Hypothalamus (tissue), 51 donors: Measurements from ENCODE around the gene ZDHHC6.
A peak's percentile ranks its signal among the peaks of the same experiment; 100 is the strongest.
"Not testable (repeated sequence)": the region's sequence is repeated elsewhere in the genome, so short reads cannot be mapped to it uniquely, and the experiment has no call there.

Experiments
- DNase-seq, 51 donors: peaks; one replicate each; lab custom pipeline; 2025; lab: John Stamatoyannopoulos, UW

ZDHHC6 gene

GRCh38 chr10:112446055-112446854 lies 459 bp downstream of the ZDHHC6 start:
- DNase-seq: peak in 5 of 51 donors; percentile 4 to 53 (median 11)

- no peak for DNase-seq
Observed at GRCh38 chr10:112442063-112442462, 4.7 kb downstream of the ZDHHC6 start.

GRCh38 chr10:112441520-112441919 lies 5.2 kb downstream of the ZDHHC6 start:
- no peak for DNase-seq

- DNase-seq: no peak
Observed at GRCh38 chr10:112438356-112438755, 8.4 kb downstream of the ZDHHC6 start.

GRCh38 chr10:112434988-112435619 lies 11.6 kb downstream of the ZDHHC6 start:
- no peak for DNase-seq

DNA sequence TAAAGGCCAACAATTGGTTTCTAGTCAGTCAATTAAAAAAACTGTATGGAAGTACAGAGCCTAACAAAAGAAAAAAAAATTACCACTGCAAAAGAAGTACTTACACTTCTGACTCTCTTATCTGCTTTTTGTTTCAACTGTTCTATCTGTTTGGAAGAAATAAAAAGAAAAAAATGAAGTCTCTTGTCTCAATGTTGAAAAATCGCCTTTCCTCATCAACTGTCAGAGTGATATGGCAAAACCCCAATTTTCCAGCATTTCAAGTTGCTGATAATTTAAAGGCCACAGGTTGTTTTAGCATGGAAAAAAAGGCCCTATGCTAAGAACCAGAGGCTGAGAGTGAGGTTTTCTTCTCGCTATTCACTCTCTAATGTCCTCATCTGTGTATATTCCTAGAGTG lies 13.6 kb downstream of the ZDHHC6 start:
- no peak for DNase-seq

GRCh38 chr10:112429654-112430230 lies 17.0 kb downstream of the ZDHHC6 start:
- DNase-seq: no peak

GRCh38 chr10:112429147-112429546 lies 17.6 kb downstream of the ZDHHC6 start:
- no peak for DNase-seq

DNA sequence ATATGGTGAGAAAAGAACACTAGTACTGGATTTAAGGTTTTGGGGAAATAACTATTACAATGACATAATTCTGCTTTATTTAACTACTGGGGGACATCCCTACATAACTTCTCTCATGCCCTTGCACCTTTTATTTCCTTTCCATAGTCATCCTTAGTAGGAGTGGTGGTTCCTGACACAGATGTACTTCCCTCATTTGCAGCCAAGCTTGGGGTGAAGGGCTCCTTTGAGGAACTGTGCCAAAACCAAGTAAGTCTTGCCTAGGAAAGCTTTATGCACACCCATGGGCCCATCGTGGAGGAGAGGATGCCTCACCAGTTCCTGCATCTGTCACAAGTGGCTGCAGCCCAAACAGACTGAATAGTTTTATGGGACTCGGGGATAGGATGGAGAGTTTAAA lies 20.6 kb downstream of the ZDHHC6 start:
- DNase-seq: no peak

DNA sequence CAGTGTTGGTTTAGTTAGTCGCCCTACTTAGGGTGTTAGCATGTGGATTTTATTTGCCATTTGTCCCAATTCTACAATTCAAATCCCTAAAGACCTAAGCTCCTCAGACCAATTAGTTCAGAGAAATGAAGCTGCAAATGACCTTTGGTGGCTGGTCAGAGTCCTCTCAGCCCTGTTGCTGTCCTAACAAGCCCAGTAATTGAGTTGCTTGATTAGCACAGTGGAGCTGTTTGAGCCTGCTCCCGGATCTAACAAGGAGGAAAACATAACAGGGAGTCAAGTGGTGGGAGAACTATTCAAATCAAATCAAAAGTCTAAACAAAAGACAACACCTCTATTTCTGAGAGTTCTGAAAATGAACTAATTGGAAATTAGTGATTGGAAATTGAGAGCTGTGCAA lies 22.1 kb downstream of the ZDHHC6 start:
- DNase-seq: no peak

DNA sequence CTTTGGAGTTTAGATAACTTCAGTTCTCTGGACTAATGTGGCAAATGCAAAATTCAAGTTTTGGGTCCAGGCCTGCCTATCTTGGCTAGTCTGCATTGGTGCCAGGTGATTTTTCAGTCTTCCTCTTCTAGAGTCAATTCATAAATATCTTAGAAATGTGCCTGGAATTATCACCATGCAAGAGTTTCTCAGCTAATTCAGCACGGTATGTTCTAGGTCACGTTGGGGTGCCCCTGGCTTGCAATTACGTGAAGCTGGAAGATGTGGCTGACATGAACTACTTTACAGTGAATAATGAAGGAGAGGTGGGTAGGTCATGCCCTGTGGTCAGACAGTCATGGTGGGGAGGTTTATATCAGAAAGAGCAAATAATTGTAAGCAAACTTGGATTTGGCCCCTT lies 25.0 kb downstream of the ZDHHC6 start:
- no peak for DNase-seq

DNA sequence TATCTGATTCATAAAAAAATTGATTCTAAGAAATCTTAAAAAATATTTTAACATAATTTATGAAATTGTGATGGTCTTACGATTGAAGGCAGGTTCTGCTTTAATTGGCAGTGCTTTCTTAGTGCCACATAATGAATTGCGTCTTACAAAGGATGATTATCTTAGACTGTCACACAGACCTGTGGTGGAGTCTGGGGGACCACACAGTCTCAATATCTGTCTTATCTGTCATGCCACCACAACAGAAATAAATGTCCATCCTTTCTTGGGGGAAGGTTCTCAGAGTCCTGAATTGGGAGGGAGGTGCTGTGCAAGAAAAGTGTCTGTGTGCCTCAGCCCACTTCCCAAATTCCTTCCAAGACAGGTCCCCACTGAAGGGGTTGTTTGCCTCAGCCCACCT lies 34.0 kb downstream of the ZDHHC6 start:
- DNase-seq: no peak

GRCh38 chr10:112409755-112410154 lies 37.0 kb downstream of the ZDHHC6 start:
- no peak for DNase-seq

DNA sequence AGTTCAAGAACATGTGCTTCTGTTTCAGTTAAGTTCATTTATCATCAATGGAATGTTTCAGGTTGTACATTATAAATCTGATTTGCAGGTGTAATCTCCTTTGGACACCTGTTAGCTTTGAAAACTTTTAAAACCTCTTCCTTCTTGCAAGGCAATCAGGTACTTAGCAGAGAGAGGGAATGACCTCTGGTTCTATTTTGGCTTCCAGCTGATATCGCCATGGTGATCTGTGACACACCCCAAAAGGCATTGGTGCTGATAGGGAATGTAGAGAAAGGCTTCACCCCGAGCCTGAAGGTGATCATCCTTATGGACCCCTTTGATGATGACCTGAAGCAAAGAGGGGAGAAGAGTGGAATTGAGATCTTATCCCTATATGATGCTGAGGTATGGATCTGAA lies 37.4 kb downstream of the ZDHHC6 start:
- DNase-seq: no peak

DNA sequence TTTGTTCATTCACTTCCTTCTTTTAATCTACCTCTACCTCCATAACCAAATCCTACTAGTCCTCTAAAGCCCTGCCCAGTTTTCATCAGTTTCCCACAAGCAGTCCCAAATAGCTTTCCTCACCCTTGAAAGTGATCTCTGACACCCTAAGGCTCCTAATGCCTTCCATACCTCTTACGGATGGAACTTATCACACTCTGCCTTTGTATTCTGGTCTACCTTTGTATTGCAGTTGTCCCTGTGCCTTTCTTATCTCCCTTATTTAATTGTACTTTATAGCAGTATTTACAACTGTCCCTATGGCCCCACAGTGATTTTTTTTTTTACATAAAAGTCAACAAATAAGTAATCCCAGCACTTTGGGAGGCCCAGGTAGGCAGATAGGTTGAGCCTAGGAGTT lies 39.0 kb downstream of the ZDHHC6 start:
- no peak for DNase-seq

GRCh38 chr10:112406806-112407205 lies 39.9 kb downstream of the ZDHHC6 start:
- DNase-seq: not testable (repeated sequence)

DNA sequence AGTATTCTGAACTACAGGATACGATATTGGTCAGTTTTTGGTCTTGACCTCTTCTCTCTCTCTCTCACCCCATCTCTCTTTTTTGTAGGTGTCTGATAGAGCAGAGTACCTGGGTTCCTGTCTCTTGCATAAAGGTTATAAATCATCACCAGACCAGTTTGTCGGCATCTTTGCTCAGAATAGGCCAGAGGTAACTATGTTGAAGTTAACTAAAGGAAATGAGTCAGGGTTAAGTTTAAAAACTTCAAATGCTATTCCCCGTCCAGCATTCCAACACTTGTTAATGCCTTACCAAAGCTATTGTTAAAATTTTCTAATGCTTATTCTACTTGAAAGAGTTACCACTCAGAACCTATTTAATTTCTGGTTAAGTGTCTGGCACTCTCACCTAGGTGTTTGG lies 42.1 kb downstream of the ZDHHC6 start:
- DNase-seq: no peak

- no peak for DNase-seq
Observed at GRCh38 chr10:112402917-112403316, 43.8 kb downstream of the ZDHHC6 start.

- DNase-seq: no peak
Observed at GRCh38 chr10:112397592-112397991, 49.1 kb downstream of the ZDHHC6 start.

GRCh38 chr10:112395809-112396530 lies 50.7 kb downstream of the ZDHHC6 start:
- DNase-seq: no peak

DNA sequence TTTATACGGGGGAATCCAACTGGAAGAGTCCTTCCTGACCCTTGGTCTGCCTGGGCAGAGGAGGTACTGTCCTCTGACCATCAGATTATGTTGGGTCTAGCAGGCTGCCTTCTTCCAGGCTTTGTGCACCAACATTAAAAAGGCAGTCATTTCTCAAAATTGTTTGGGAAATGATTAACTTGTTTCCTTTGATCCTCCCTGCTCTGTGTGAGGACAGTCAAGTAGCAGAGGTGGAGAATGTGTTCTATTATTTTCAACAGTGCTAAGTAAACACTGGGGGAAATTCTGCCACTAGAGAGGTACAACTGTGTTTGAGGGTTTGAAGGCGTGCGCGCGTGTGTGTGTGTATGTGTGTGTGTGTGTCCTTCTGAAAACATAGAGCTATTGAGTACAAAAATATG lies 52.2 kb downstream of the ZDHHC6 start:
- DNase-seq: no peak
